ENCODE data around the gene SPINK5.

DNA sequence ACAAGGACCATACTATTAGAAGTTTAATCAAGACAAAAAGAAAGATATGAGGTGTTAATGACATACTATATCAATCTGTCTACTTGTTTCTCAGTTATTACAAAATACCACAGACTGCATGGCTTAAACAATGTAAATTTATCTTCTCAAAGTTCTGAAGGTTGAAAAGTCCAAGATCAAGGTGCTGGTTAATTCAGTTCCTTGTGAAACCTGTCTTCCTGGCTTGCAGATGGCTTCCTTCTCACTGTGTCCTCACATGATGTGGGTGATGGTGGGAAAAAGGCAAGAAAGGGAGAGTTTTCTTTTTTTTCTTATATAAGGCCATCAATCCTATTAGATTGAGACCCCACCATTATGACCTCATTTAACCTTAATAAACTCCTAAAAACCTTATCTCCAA is 89.0 kb downstream of the SPINK5 start:
- TF ChIP-seq, protein P1, sequence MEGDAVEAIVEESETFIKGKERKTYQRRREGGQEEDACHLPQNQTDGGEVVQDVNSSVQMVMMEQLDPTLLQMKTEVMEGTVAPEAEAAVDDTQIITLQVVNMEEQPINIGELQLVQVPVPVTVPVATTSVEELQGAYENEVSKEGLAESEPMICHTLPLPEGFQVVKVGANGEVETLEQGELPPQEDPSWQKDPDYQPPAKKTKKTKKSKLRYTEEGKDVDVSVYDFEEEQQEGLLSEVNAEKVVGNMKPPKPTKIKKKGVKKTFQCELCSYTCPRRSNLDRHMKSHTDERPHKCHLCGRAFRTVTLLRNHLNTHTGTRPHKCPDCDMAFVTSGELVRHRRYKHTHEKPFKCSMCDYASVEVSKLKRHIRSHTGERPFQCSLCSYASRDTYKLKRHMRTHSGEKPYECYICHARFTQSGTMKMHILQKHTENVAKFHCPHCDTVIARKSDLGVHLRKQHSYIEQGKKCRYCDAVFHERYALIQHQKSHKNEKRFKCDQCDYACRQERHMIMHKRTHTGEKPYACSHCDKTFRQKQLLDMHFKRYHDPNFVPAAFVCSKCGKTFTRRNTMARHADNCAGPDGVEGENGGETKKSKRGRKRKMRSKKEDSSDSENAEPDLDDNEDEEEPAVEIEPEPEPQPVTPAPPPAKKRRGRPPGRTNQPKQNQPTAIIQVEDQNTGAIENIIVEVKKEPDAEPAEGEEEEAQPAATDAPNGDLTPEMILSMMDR (IDR thresholded peaks at IDR 0.05) = no peak
- TF ChIP-seq POLR2A (IDR thresholded peaks at IDR 0.05) = no peak

Data from testis (tissue), 2 donors.